Chondrocyte (in vitro differentiated cells): ENCODE measurements around the gene UBXN11. TPM values are rescaled to one million over a fixed set of nuclear protein-coding genes. Genes with fewer than 3 reads are reported as not detected.

Source experiments
- DNase-seq: peaks from one replicate; pipeline ENCODE4 v3.0.0; 2021; ENCODE audit warnings: mixed read lengths, low spot score
- H3K27ac Mint-ChIP-seq: one replicate; pipeline ENCODE4 v1.8.0; 2021; ENCODE audit warnings: mild to moderate bottlenecking, moderate library complexity, mixed read lengths; ENCODE audit not compliant: unreplicated experiment
- H3K27me3 Mint-ChIP-seq: 2 replicates; pipeline ENCODE4 v1.8.0; 2021; ENCODE audit warnings: low read depth, mixed read lengths
- H3K36me3 Mint-ChIP-seq: 2 replicates; pipeline ENCODE4 v1.8.0; 2021; ENCODE audit warnings: low read depth, mixed read lengths
- H3K4me1 Mint-ChIP-seq: 2 replicates; pipeline ENCODE4 v1.8.0; 2021; ENCODE audit warnings: low read depth, mild to moderate bottlenecking, mixed read lengths
- H3K4me3 Mint-ChIP-seq: one replicate; pipeline ENCODE4 v1.8.0; 2021; ENCODE audit warnings: mild to moderate bottlenecking, moderate library complexity, mixed read lengths; ENCODE audit not compliant: unreplicated experiment
- H3K9me3 Mint-ChIP-seq: 2 replicates; pipeline ENCODE4 v1.8.0; 2021; ENCODE audit warnings: low read depth, mixed read lengths
- total RNA-seq: library from RNA; stranded (reverse); gene quantifications from 3 replicates; pipeline ENCODE4 v1.2.1, GENCODE V29; 2021
- TF ChIP-seq, protein P1 (sequence below): fragments of 200-600 bp; sonication (generic); IDR thresholded peaks from 2 replicates; pipeline ENCODE4 v1.5.0; 2021; ENCODE audit warnings: antibody characterized with exemption, mild to moderate bottlenecking, moderate library complexity

UBXN11 gene
- total RNA-seq, 1 donor from 2014 or later = 8.7 TPM

DNA sequence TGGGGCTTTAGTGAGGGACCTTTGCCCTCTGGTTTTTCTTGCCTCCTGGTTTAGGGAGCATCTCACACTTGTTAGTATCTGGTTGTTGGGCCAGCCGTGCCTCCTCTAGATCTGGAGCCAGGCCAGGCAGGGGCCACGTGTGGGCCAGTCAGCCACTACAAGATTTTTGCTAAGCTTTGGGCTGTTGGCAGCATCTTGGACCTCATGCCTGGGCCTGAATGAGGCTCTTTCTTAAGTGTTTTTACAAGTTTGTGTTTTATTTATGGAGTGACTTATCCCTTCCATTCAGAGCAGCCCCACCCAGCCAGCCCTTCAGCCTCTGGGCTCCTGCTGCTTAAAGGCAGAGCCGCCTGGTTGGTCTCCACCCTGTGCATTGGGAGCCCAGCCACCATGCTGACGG lies 28.1 kb downstream of the UBXN11 start:
- peaks cover 83% of the 10 kb centered on the region for H3K4me1 Mint-ChIP-seq
- TF ChIP-seq, protein P1, sequence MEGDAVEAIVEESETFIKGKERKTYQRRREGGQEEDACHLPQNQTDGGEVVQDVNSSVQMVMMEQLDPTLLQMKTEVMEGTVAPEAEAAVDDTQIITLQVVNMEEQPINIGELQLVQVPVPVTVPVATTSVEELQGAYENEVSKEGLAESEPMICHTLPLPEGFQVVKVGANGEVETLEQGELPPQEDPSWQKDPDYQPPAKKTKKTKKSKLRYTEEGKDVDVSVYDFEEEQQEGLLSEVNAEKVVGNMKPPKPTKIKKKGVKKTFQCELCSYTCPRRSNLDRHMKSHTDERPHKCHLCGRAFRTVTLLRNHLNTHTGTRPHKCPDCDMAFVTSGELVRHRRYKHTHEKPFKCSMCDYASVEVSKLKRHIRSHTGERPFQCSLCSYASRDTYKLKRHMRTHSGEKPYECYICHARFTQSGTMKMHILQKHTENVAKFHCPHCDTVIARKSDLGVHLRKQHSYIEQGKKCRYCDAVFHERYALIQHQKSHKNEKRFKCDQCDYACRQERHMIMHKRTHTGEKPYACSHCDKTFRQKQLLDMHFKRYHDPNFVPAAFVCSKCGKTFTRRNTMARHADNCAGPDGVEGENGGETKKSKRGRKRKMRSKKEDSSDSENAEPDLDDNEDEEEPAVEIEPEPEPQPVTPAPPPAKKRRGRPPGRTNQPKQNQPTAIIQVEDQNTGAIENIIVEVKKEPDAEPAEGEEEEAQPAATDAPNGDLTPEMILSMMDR = no peak
- peak; percentile 75 for DNase-seq
- no peak overlapping the region for H3K4me3 Mint-ChIP-seq
- H3K9me3 Mint-ChIP-seq = no peaks in the 10 kb centered on the region
- H3K27ac Mint-ChIP-seq = peak overlapping the region; percentile 99
- peaks cover 12% of the 10 kb centered on the region for H3K36me3 Mint-ChIP-seq
- H3K27me3 Mint-ChIP-seq = no peaks in the 10 kb centered on the region

DNA sequence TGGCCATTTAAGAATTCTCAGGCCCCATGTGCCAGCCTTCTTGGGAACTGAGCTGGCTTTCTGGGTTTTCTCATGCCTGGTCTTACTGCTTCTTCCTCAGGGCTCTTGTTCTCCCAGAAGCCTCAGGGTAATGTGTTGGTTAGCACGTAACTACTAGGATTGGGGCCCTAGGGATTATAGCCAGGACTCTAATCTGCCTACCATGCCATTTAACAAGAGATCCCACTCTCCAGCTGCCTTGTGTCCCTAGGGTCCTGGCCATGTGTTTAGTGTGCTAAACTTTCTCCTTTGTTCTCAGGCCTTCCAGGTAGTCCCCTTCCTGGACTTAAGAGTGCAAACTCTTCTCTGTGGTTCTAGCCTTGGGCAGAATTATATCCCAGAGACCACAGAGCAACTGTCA lies 28.7 kb downstream of the UBXN11 start:
- H3K36me3 Mint-ChIP-seq = peaks cover 12% of the 10 kb centered on the region
- H3K27me3 Mint-ChIP-seq = no peaks in the 10 kb centered on the region
- no peak overlapping the region for H3K4me3 Mint-ChIP-seq
- H3K9me3 Mint-ChIP-seq = no peaks in the 10 kb centered on the region
- H3K27ac Mint-ChIP-seq = peak overlapping the region; percentile 99
- peaks cover 77% of the 10 kb centered on the region for H3K4me1 Mint-ChIP-seq
- no peak for DNase-seq
- TF ChIP-seq, protein P1 = no peak

DNA sequence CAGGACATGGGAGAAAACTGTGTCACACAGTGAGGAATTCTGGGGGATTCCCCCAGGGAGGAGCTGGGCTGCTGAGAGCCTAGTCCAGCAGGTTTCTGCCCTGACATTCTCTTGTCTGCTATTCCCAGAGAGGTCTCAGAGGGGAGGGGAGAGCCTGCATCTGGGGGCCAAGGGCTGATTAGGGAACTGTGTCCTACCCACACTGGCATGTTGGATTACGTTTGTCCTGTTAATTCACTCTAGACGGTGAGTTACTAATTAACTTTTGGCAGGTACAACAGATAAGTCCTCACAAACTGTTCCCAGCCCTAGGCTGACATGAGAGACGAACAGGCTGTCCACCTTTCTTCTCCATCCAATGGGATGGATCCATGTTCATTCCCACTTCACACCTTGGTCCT lies 29.2 kb downstream of the UBXN11 start:
- Mint-ChIP-seq H3K9me3 (no peaks in the 10 kb centered on the region), H3K4me1 (peaks cover 73% of the 10 kb centered on the region), H3K27ac (peak overlapping the region; percentile 96), H3K27me3 (no peaks in the 10 kb centered on the region), H3K36me3 (peaks cover 12% of the 10 kb centered on the region), H3K4me3 (no peak overlapping the region)
- DNase-seq = peak; percentile 24
- TF ChIP-seq, protein P1 = no peak

DNA sequence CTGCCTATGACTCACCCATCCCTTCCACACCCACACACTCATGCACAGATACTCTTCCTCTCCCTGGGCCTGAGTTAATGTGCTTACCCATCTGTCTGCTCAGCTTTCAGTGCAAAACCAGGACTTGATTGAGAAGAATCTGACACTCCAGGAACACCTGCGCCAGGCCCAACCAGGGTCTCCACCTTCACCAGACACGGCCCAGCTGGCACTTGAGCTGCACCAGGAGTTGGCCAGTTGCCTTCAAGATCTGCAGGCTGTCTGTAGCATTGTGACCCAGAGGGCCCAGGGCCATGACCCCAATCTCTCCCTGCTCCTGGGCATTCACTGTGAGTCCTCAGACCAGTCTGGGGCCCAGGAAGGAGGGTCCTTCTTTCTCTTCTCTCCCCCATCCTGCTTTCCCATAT lies 30.0 kb downstream of the UBXN11 start:
- H3K36me3 Mint-ChIP-seq = peaks cover 17% of the 10 kb centered on the region
- H3K4me3 Mint-ChIP-seq = no peak overlapping the region
- peak overlapping the region; percentile 96 for H3K27ac Mint-ChIP-seq
- peak; percentile 68 for DNase-seq
- no peaks in the 10 kb centered on the region for H3K9me3 Mint-ChIP-seq
- H3K27me3 Mint-ChIP-seq = no peaks in the 10 kb centered on the region
- peaks cover 66% of the 10 kb centered on the region for H3K4me1 Mint-ChIP-seq
- TF ChIP-seq, protein P1 = no peak

DNA sequence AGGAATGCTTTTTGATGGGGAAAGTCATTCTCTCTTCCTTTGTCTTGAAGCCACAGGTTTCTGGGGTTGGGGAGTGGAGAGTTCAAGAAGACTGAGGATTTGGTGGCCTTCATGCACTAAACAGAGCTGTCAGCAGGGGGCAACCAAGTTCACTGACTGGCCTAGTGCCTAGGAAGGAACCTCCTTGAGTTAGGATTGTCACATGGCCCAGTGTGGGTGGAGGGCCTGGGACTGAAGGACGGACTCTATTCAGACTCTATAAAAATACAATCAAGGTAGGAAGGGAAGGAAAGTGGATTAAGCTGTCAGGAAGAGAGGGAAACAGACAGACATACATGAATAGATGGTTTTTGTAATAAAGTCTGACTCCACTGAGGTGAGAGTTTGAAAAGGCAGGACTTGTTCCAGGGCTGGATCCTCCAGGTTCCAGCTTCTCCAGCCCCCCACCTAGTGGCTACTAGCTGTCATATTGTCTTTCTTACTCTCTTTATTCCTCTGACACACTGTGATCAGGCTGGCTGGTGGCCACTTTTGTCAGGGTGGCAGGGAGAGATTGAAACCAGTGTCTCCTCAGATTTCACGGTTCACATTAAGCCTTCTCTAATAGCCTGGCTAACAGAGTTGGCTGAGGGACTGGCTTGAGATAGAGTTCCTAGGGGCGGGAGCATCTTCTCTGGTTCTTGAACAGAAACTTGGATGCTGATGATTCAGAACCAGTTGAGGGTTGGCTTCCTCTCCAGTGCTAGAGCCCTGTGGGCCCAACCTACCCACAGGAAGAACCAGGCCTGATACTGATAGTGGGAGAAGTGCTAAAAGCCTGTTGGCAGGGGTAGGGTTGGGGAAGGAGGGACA lies 30.6 kb downstream of the UBXN11 start:
- H3K4me1 Mint-ChIP-seq = peaks cover 60% of the 10 kb centered on the region
- peak; percentile 35 for DNase-seq
- H3K9me3 Mint-ChIP-seq = no peaks in the 10 kb centered on the region
- peaks cover 14% of the 10 kb centered on the region for H3K36me3 Mint-ChIP-seq
- H3K4me3 Mint-ChIP-seq = no peak overlapping the region
- peak overlapping the region; percentile 96 for H3K27ac Mint-ChIP-seq
- TF ChIP-seq, protein P1 = peak; percentile 84
- no peaks in the 10 kb centered on the region for H3K27me3 Mint-ChIP-seq
